ENCODE results near the gene DAPL1. TPM values are rescaled to one million over a fixed set of nuclear protein-coding genes. Genes with fewer than 3 reads are reported as not detected.
"Not testable (repeated sequence)": the region's sequence is repeated elsewhere in the genome, so short reads cannot be mapped to it uniquely, and the experiment has no call there.

Gene DAPL1
- total RNA-seq, 1 experiment from 2014 or later = not detected

- intact Hi-C loops (cut with micrococcal nuclease; ENCODE audit: unreplicated experiment) = no loop called here
- no peaks in the 10 kb centered on the region for H3K36me3 ChIP-seq (ENCODE audit: control insufficient read depth, insufficient read depth, low read length)
- H3K27me3 ChIP-seq (ENCODE audit: control insufficient read depth, insufficient read depth, low read length) = peaks cover 7% of the 10 kb centered on the region
- no peak for TF ChIP-seq CTCF (IDR thresholded peaks at IDR 0.05)
- TF ChIP-seq SIN3A (IDR thresholded peaks at IDR 0.05; ENCODE audit: borderline replicate concordance, insufficient read depth, low read depth, low read length) = no peak
- no peak for TF ChIP-seq POLR2AphosphoS5 (IDR thresholded peaks at IDR 0.05; ENCODE audit: low read depth, low read length)
- TF ChIP-seq TCF7L2 (IDR thresholded peaks at IDR 0.05; ENCODE audit: low read depth, low read length) = no peak
- in situ Hi-C loops (cut with HindIII; ENCODE audit: low pct_unique_long_range_greater_than_20kb, low sequenced_read_pairs) = no loop called here
- CTCF ChIA-PET = interaction anchor here (0.6 kb wide), 1 partner anchor 94 kb away, joined by 12 read pairs; no protein-coding TSS in a partner anchor
- H3K27ac ChIP-seq (ENCODE audit: low read length) = no peak overlapping the region
- H3K4me1 ChIP-seq (ENCODE audit: control insufficient read depth, insufficient read depth, low read length) = no peaks in the 10 kb centered on the region
- DNase-seq (ENCODE audit: low read depth, low spot score) (no peak), ATAC-seq (no peak)
- no TSS peak for BruUV-seq (replicated peaks)
- no peaks in the 10 kb centered on the region for H3K9me3 ChIP-seq (ENCODE audit: control insufficient read depth, insufficient read depth, low read depth, low read length)
- POLR2A ChIA-PET = no interaction called here
- H3K4me3 ChIP-seq (ENCODE audit: low read depth in 2 of 2, low read length in 2 of 2) = no peak overlapping the region
These were observed 50.3 kb downstream of the DAPL1 start for GRCh38 chr2:158845444-158845843.

- POLR2A ChIA-PET = no interaction called here
- no peaks in the 10 kb centered on the region for H3K9me3 ChIP-seq (ENCODE audit: control insufficient read depth, insufficient read depth, low read depth, low read length)
- ATAC-seq (no peak), DNase-seq (ENCODE audit: low read depth, low spot score) (no peak)
- H3K4me1 ChIP-seq (ENCODE audit: control insufficient read depth, insufficient read depth, low read length) = no peaks in the 10 kb centered on the region
- intact Hi-C loops (cut with micrococcal nuclease; ENCODE audit: unreplicated experiment) = no loop called here
- in situ Hi-C loops (cut with HindIII; ENCODE audit: low pct_unique_long_range_greater_than_20kb, low sequenced_read_pairs) = no loop called here
- no peak overlapping the region for H3K27ac ChIP-seq (ENCODE audit: low read length)
- BruUV-seq (replicated peaks) = no TSS peak
- no peaks in the 10 kb centered on the region for H3K36me3 ChIP-seq (ENCODE audit: control insufficient read depth, insufficient read depth, low read length)
- H3K27me3 ChIP-seq (ENCODE audit: control insufficient read depth, insufficient read depth, low read length) = peaks cover 7% of the 10 kb centered on the region
- no peak overlapping the region for H3K4me3 ChIP-seq (ENCODE audit: low read depth in 2 of 2, low read length in 2 of 2)
- CTCF ChIA-PET = no interaction called here
- TF ChIP-seq SIN3A (IDR thresholded peaks at IDR 0.05; ENCODE audit: borderline replicate concordance, insufficient read depth, low read depth, low read length) (no peak), REST (IDR thresholded peaks at IDR 0.05; ENCODE audit: insufficient read depth in 1 of 2, low read depth in 2 of 2, low read length in 1 of 2) (no peak), TCF7L2 (IDR thresholded peaks at IDR 0.05; ENCODE audit: low read depth, low read length) (no peak), POLR2AphosphoS5 (IDR thresholded peaks at IDR 0.05; ENCODE audit: low read depth, low read length) (no peak), CTCF (IDR thresholded peaks at IDR 0.05) (no peak)
These were observed 50.7 kb downstream of the DAPL1 start for GRCh38 chr2:158845859-158846258.

GRCh38 chr2:158847526-158847925 lies 52.4 kb downstream of the DAPL1 start:
- H3K4me1 ChIP-seq (ENCODE audit: control insufficient read depth, insufficient read depth, low read length); ATAC-seq; H3K27ac ChIP-seq (ENCODE audit: low read length); CTCF ChIA-PET; H3K27me3 ChIP-seq (ENCODE audit: control insufficient read depth, insufficient read depth, low read length); H3K9me3 ChIP-seq (ENCODE audit: control insufficient read depth, insufficient read depth, low read depth, low read length); H3K36me3 ChIP-seq (ENCODE audit: control insufficient read depth, insufficient read depth, low read length); DNase-seq (ENCODE audit: low read depth, low spot score); intact Hi-C loops (cut with micrococcal nuclease; ENCODE audit: unreplicated experiment); BruUV-seq (replicated peaks); in situ Hi-C loops (cut with HindIII; ENCODE audit: low pct_unique_long_range_greater_than_20kb, low sequenced_read_pairs); H3K4me3 ChIP-seq (ENCODE audit: low read depth in 2 of 2, low read length in 2 of 2): not testable (repeated sequence)
- POLR2A ChIA-PET = interaction anchor here (0.6 kb wide), 1 partner anchor 788 kb away, joined by 5 read pairs; no protein-coding TSS in a partner anchor

Data from Panc1 (cell line).